NB4 (cell line): ENCODE data around the gene CHAC1.

ENCODE experiments used
- CTCF ChIP-seq: IDR thresholded peaks from one replicate; pipeline ENCODE4 v1.5.1; 2012; ENCODE audit warnings: low read depth, low read length
- MAX ChIP-seq: IDR thresholded peaks from 2 replicates; pipeline ENCODE4 v1.6.1; 2011; ENCODE audit warnings: low read depth, low read length
- POLR2A ChIP-seq: IDR thresholded peaks from 2 replicates; pipeline ENCODE4 v1.6.1; 2011; ENCODE audit warnings: mild to moderate bottlenecking; ENCODE audit not compliant: insufficient read length; ENCODE audit errors: extremely low read depth

GRCh38 chr15:40940296-40940801 lies 12.9 kb upstream of the CHAC1 start:
- TF ChIP-seq CTCF (no peak), POLR2A (no peak), MAX (no peak)
